H1 (cell line): ENCODE measurements around the gene MAP7. TPM values are rescaled to one million over a fixed set of nuclear protein-coding genes. Genes with fewer than 3 reads are reported as not detected.

Experiments
- GTF2F1 ChIP-seq: IDR thresholded peaks from 2 replicates; pipeline ENCODE4 v1.6.1; 2012; ENCODE audit warnings: low read depth, low read length, improper control_type of control experiment, borderline replicate concordance
- RAD21 ChIP-seq, 2 experiments: IDR thresholded peaks in 1 of 2; conservative IDR thresholded peaks in 1 of 2; 2 replicates each; pipeline ENCODE4 v1.6.1; 2011; ENCODE audit warnings: low read depth in 2 of 2, low read length in 2 of 2, improper control_type of control experiment in 1 of 2, inconsistent platforms in 1 of 2, mild to moderate bottlenecking in 1 of 2, moderate library complexity in 1 of 2
- RBBP5 ChIP-seq: IDR thresholded peaks from 2 replicates; pipeline ENCODE4 v1.7.1; 2012; ENCODE audit warnings: low read depth, mild to moderate bottlenecking, inconsistent platforms, low read length, moderate library complexity, borderline replicate concordance
- SIN3A ChIP-seq, 2 experiments: IDR thresholded peaks in 1 of 2; conservative IDR thresholded peaks in 1 of 2; 2 replicates each; pipeline ENCODE4 v1.6.1; 2011 to 2012; ENCODE audit warnings: low read length in 2 of 2, improper control_type of control experiment in 1 of 2, low read depth in 1 of 2, mild to moderate bottlenecking in 1 of 2
- polyA plus RNA-seq, 7 experiments: library from polyadenylated mRNA; depleted of rRNA in 3 of 7; stranded (reverse) in 5 of 7; unstranded in 2 of 7; fragments of >200 nt in 5 of 7; fragments of 200-250 nt in 2 of 7; gene quantifications; 1 replicate in 5 of 7; 2 replicates in 1 of 7; 4 replicates in 1 of 7; pipeline versions ENCODE4 v1.2.1 to v1.2.3, GENCODE V29; 2011 to 2013; ENCODE audit warnings: missing spikeins in 2 of 7, mixed read lengths in 2 of 7
- total RNA-seq: library from RNA; stranded (reverse); fragmentation: NEBNext Ultra II Directional; extraction: Animal tissue kit (Norgen Biotek cat#: 25700); gene quantifications from 2 replicates; pipeline ENCODE4 v1.2.1, GENCODE V29; 2021

The MAP7 gene
- total and polyA plus RNA-seq, 2 of the 8 experiments (the other 6 are each of a cell fraction or from before 2014, with no cell fraction given), result 13.5 to 66.9 TPM

DNA sequence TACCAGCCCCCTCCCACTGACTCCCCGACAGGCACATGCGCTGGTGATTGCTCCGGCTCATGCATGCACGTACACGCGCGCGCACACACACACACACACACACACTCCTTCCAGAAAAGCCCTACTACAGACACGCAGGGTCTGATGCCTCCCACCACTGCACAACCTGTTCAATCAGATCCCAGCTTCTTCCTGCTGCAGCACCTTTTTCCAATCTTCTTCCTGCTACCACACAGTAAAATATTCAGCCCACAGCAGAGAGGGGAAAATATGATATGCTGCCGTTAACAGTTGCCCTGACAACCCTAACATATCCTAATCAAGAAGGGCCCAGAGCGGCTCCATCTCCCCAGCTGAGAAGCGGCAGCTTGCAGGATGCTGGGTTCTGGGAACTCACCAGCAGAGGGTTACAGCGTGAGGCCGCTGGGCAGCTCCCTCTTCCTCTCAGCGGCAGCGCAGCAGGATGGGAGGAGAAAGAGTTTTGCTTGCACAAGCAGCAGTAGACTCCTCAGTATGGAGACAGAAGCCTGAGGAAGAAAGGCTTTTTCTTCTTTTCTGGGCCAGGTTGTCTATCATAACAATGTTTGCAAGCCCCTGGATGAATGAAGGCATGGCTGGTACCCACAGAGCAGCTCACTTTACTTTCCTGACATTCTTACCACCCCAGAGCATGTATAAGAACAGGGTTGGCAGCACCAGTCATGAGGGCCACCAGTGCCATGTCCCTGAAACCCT is 23.9 kb downstream of the MAP7 start (continued):
- 0 out of 4 replicates have a peak, but pooled peaks of 1 of the 2 experiments have one; percentile 47 for TF ChIP-seq SIN3A (conservative IDR thresholded peaks at IDR 0.05 in 1 of 2, IDR thresholded peaks at IDR 0.05 in 1 of 2; ENCODE audit: low read depth in 1 of 2, low read length in 2 of 2)
- no peak for TF ChIP-seq GTF2F1
- peak; percentile 49 to 54 for TF ChIP-seq RAD21 (IDR thresholded peaks at IDR 0.05 in 1 of 2, conservative IDR thresholded peaks at IDR 0.05 in 1 of 2; ENCODE audit: low read depth in 2 of 2, low read length in 2 of 2)
- TF ChIP-seq RBBP5, result 0 out of 2 replicates have a peak, but pooled peaks have one; percentile 49
